PC-9 (cell line): Measurements from ENCODE around the gene CACNA1D. TPM values are rescaled to one million over a fixed set of nuclear protein-coding genes. Genes with fewer than 3 reads are reported as not detected.

ENCODE experiments used
- BruUV-seq: library from RNA; stranded (reverse); fragments of 400-500 nt; replicated peaks from 2 replicates; lab custom pipeline; 2021; lab: Mats Ljungman, UMichigan
- CTCF ChIA-PET: fragments of 300-600 bp; sonication (Branson Sonifier 250); formaldehyde crosslinking; loops from one replicate; lab custom pipeline; 2022; ENCODE audit warnings: antibody characterized with exemption; lab: Charles Lee
- POLR2A ChIA-PET: fragments of 300-600 bp; sonication (Branson Sonifier 250); formaldehyde crosslinking; loops from one replicate; lab custom pipeline; 2022; ENCODE audit warnings: antibody characterized with exemption; ENCODE audit not compliant: unreplicated experiment; lab: Charles Lee
- DNase-seq, 2 experiments: peaks; one replicate each; pipeline versions ENCODE4 v3.0.0 to v3.0.0-alpha.2; 2015 to 2022; ENCODE audit warnings: mixed read lengths in 1 of 2
- H2AFZ ChIP-seq: fragments of 200-600 bp; sonication (generic); 2 replicates; pipeline ENCODE4 v1.8.1; 2017; ENCODE audit warnings: antibody characterized with exemption
- H3F3A ChIP-seq: fragments of 200-600 bp; sonication (generic); 2 replicates; pipeline ENCODE4 v1.8.1; 2017; ENCODE audit warnings: antibody characterized with exemption, mild to moderate bottlenecking, low read depth; ENCODE audit not compliant: insufficient read depth
- H3K27ac ChIP-seq: fragments of 200-600 bp; sonication (generic); 2 replicates; pipeline ENCODE4 v1.6.1; 2016; ENCODE audit warnings: mixed run types
- H3K27me3 ChIP-seq: fragments of 200-600 bp; sonication (generic); 2 replicates; pipeline ENCODE4 v1.6.1; 2016; ENCODE audit warnings: low read depth, mixed run types; ENCODE audit not compliant: insufficient read depth
- H3K36me3 ChIP-seq: fragments of 200-600 bp; sonication (generic); 2 replicates; pipeline ENCODE4 v1.6.1; 2016; ENCODE audit warnings: low read depth, mixed run types
- H3K4me1 ChIP-seq: fragments of 200-600 bp; sonication (generic); replicated peaks from 2 replicates; pipeline ENCODE4 v1.6.1; 2016; ENCODE audit warnings: mixed run types; ENCODE audit not compliant: insufficient read depth
- H3K4me2 ChIP-seq: fragments of 200-600 bp; sonication (generic); 2 replicates; pipeline ENCODE4 v1.6.1; 2017; ENCODE audit warnings: mixed run types
- H3K4me3 ChIP-seq: fragments of 200-600 bp; sonication (generic); 2 replicates; pipeline ENCODE4 v1.6.1; 2016; ENCODE audit warnings: mixed run types
- H3K79me2 ChIP-seq: fragments of 200-600 bp; sonication (generic); 2 replicates; pipeline ENCODE4 v1.6.1; 2017; ENCODE audit warnings: low read depth, mixed run types
- H3K9me2 ChIP-seq: fragments of 200-600 bp; sonication (generic); 2 replicates; pipeline ENCODE4 v1.8.1; 2017; ENCODE audit warnings: mild to moderate bottlenecking; ENCODE audit not compliant: insufficient read depth
- H3K9me3 ChIP-seq: fragments of 200-600 bp; sonication (generic); 2 replicates; pipeline ENCODE4 v1.8.1; 2016; ENCODE audit warnings: low read depth; ENCODE audit not compliant: insufficient read depth
- H4K20me1 ChIP-seq: fragments of 200-600 bp; sonication (generic); 2 replicates; pipeline ENCODE4 v1.8.1; 2017; ENCODE audit not compliant: insufficient read depth
- CTCF ChIP-seq: fragments of 200-600 bp; sonication (generic); conservative IDR thresholded peaks from 2 replicates; pipeline ENCODE4 v1.6.1; 2017; ENCODE audit warnings: mixed run types, antibody characterized with exemption, mild to moderate bottlenecking, moderate library complexity
- EZH2 ChIP-seq: fragments of 200-600 bp; sonication (generic); IDR thresholded peaks from 2 replicates; pipeline ENCODE4 v1.8.0; 2017; ENCODE audit warnings: antibody characterized with exemption, low read depth
- intact Hi-C: fragments of 100-400 bp; cut with micrococcal nuclease; formaldehyde crosslinking; loops from one replicate; pipeline ENCODE4 v1.10.0; 2022; ENCODE audit not compliant: unreplicated experiment
- total RNA-seq: library from RNA; stranded (reverse); gene quantifications from 2 replicates; pipeline ENCODE4 v1.2.3, GENCODE V29; 2021

The CACNA1D gene
- total RNA-seq, 1 experiment from 2014 or later: not detected

GRCh38 chr3:53665608-53666425 lies 171.4 kb downstream of the CACNA1D start:
- no peaks in the 10 kb centered on the region for H4K20me1 ChIP-seq
- H3K36me3 ChIP-seq: no peaks in the 10 kb centered on the region
- intact Hi-C loops: no loop called here
- H3K9me3 ChIP-seq: no peaks in the 10 kb centered on the region
- H3K27ac ChIP-seq: no peak overlapping the region
- H3K4me3 ChIP-seq: no peak overlapping the region
- no peaks in the 10 kb centered on the region for H3F3A ChIP-seq
- no TSS peak for BruUV-seq
- H3K4me1 ChIP-seq: no peaks in the 10 kb centered on the region
- H3K4me2 ChIP-seq: no peak overlapping the region
- peaks cover 19% of the 10 kb centered on the region; the same call in 1 of the 2 replicates for H3K27me3 ChIP-seq
- POLR2A ChIA-PET: no interaction called here
- no peak for DNase-seq
- no peaks in the 10 kb centered on the region; the same call in 1 of the 2 replicates for H3K9me2 ChIP-seq
- H3K79me2 ChIP-seq: no peaks in the 10 kb centered on the region
- CTCF ChIA-PET: no interaction called here
- TF ChIP-seq CTCF (no peak), EZH2 (no peak)
- H2AFZ ChIP-seq: no peak overlapping the region

DNA sequence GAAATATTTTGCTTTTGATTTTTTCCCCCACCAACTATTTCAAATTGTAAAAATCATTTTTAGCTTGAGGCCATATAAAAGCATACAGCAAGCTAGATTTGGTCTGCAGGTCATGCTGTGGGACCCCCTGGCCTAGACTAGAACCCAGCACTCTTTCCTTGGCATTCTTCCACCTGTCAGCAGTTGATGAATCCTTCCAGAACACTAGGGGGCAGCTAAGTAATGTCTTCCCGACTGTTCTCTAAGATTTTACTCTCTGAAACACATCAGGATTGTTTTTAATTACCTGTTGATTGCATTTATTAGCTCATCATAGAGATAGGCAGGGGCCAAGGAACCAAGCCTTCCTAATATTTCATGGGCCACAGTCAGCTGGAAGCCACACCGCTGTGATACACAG lies 174.5 kb downstream of the CACNA1D start:
- no peak overlapping the region for H2AFZ ChIP-seq
- no peaks in the 10 kb centered on the region for H3K4me1 ChIP-seq
- H3K4me2 ChIP-seq: no peak overlapping the region
- no peak for DNase-seq
- TF ChIP-seq CTCF (0 out of 2 replicates have a peak, but pooled peaks have one; percentile 35), EZH2 (no peak)
- H3F3A ChIP-seq: no peaks in the 10 kb centered on the region
- H3K27ac ChIP-seq: no peak overlapping the region
- H3K9me3 ChIP-seq: no peaks in the 10 kb centered on the region
- no peaks in the 10 kb centered on the region for H3K36me3 ChIP-seq
- H3K9me2 ChIP-seq: no peaks in the 10 kb centered on the region; the same call in 1 of the 2 replicates
- H3K79me2 ChIP-seq: no peaks in the 10 kb centered on the region
- CTCF ChIA-PET: interaction anchor here (0.5 kb wide), 1 partner anchor 42 kb away, joined by 3 read pairs; no protein-coding TSS in a partner anchor
- intact Hi-C loops: no loop called here
- H3K4me3 ChIP-seq: no peak overlapping the region
- POLR2A ChIA-PET: no interaction called here
- no TSS peak for BruUV-seq
- H3K27me3 ChIP-seq: peaks cover 32% of the 10 kb centered on the region
- no peaks in the 10 kb centered on the region for H4K20me1 ChIP-seq

GRCh38 chr3:53670721-53671120 lies 176.3 kb downstream of the CACNA1D start:
- no peak overlapping the region for H2AFZ ChIP-seq
- H4K20me1 ChIP-seq: no peaks in the 10 kb centered on the region
- H3K36me3 ChIP-seq: no peaks in the 10 kb centered on the region
- no peak for DNase-seq
- H3K27ac ChIP-seq: no peak overlapping the region
- TF ChIP-seq EZH2 (no peak), CTCF (no peak)
- H3K4me3 ChIP-seq: no peak overlapping the region
- no peaks in the 10 kb centered on the region for H3K79me2 ChIP-seq
- no peaks in the 10 kb centered on the region for H3K9me2 ChIP-seq
- H3K4me1 ChIP-seq: no peaks in the 10 kb centered on the region
- no peak overlapping the region for H3K4me2 ChIP-seq
- intact Hi-C loops: no loop called here
- peaks cover 50% of the 10 kb centered on the region for H3K27me3 ChIP-seq
- no TSS peak for BruUV-seq
- POLR2A ChIA-PET: no interaction called here
- H3K9me3 ChIP-seq: no peaks in the 10 kb centered on the region
- CTCF ChIA-PET: interaction anchor here (0.7 kb wide), 1 partner anchor 1917 kb away, joined by 3 read pairs; no protein-coding TSS in a partner anchor
- no peaks in the 10 kb centered on the region for H3F3A ChIP-seq
